K562 (cell line): Measurements from ENCODE around the gene DEK. TPM values are rescaled to one million over a fixed set of nuclear protein-coding genes. Genes with fewer than 3 reads are reported as not detected.

Experiments
- ATAC-seq: fragments of 200-7000 bp; cut with Tn5 transposase; 3 replicates; pipeline ENCODE4 v1.9.1; 2020; ENCODE audit warnings: moderate library complexity
- BruUV-seq: library from RNA; stranded (reverse); fragments of 400-500 nt; replicated peaks from 2 replicates; lab custom pipeline; 2021; lab: Mats Ljungman, UMichigan
- CTCF ChIA-PET: fragments of 300-600 bp; formaldehyde crosslinking; extraction: SDS; loops from one replicate; lab custom pipeline; 2021; ENCODE audit warnings: low intra/inter-chr PET ratio; lab: Yijun Ruan, JAX
- POLR2A ChIA-PET: fragments of 300-600, 350-650 bp; sonication (Branson Sonifier 250); formaldehyde crosslinking; extraction: SDS; loops from one replicate; lab custom pipeline; 2021; ENCODE audit warnings: antibody characterized with exemption, inconsistent platforms; lab: Yijun Ruan, JAX
- DNase-seq, 4 experiments: peaks; one replicate each; pipeline versions ENCODE4 v3.0.0 to v3.0.0-alpha.2; 2011 to 2018; ENCODE audit warnings: low spot score in 3 of 4, mixed read lengths in 3 of 4; ENCODE audit errors: extremely low read depth in 1 of 4
- FAIRE-seq: peaks from 2 replicates; lab custom pipeline; 2011; peaks lifted over from hg19 to GRCh38; lab: Jason Lieb, UNC
- H2AFZ ChIP-seq: 2 replicates; pipeline ENCODE4 v1.6.0; 2011; ENCODE audit warnings: low read depth, low read length, control low read depth, inconsistent platforms
- H3K27ac ChIP-seq: fragments of 200-600 bp; 3 replicates; pipeline ENCODE4 v1.8.0; 2011; ENCODE audit warnings: low read depth, mild to moderate bottlenecking, control low read depth, inconsistent platforms, low read length, moderate library complexity, mixed read lengths; ENCODE audit errors: extremely low read depth
- H3K27me3 ChIP-seq, 2 experiments: fragments of 300-600 bp in 1 of 2; 2 replicates in 1 of 2; 3 replicates in 1 of 2; pipeline versions ENCODE4 v1.6.0 to v1.8.0; 2011; ENCODE audit warnings: inconsistent platforms in 2 of 2, low read length in 2 of 2, mild to moderate bottlenecking in 1 of 2, mixed read lengths in 1 of 2, moderate library complexity in 1 of 2; ENCODE audit not compliant: control insufficient read depth in 2 of 2, insufficient read depth in 2 of 2
- H3K36me3 ChIP-seq: fragments of 300-600 bp; 3 replicates; pipeline ENCODE4 v1.8.0; 2011; ENCODE audit warnings: mild to moderate bottlenecking, low read length, inconsistent platforms; ENCODE audit not compliant: control insufficient read depth, insufficient read depth
- H3K4me1 ChIP-seq, 2 experiments: fragments of 200-600 bp in 1 of 2; replicated peaks in 1 of 2; 2 replicates in 1 of 2; 3 replicates in 1 of 2; pipeline versions ENCODE4 v1.5.1 to v1.8.0; 2011; ENCODE audit warnings: inconsistent platforms in 2 of 2, low read length in 2 of 2, mild to moderate bottlenecking in 1 of 2, mixed read lengths in 1 of 2, moderate library complexity in 1 of 2; ENCODE audit not compliant: control insufficient read depth in 2 of 2, insufficient read depth in 2 of 2
- H3K4me2 ChIP-seq: 2 replicates; pipeline ENCODE4 v1.6.1; 2011; ENCODE audit warnings: low read length, control low read depth, inconsistent platforms, mixed read lengths; ENCODE audit not compliant: insufficient read depth
- H3K4me3 ChIP-seq: fragments of 200-600 bp; sonication (generic), shearing (Covaris generic); 2 replicates; pipeline ENCODE4 v1.5.1; 2016; ENCODE audit warnings: control low read depth, inconsistent platforms
- H3K79me2 ChIP-seq: fragments of 200-600 bp; 3 replicates; pipeline ENCODE4 v1.8.0; 2011; ENCODE audit warnings: low read length, inconsistent platforms; ENCODE audit not compliant: control insufficient read depth, insufficient read depth
- H3K9ac ChIP-seq, 2 experiments: 2 replicates each; pipeline versions ENCODE4 v1.6.0 to v1.6.1; 2011; ENCODE audit warnings: low read depth in 2 of 2, low read length in 2 of 2, control low read depth in 1 of 2, inconsistent platforms in 1 of 2, mild to moderate bottlenecking in 1 of 2, mixed read lengths in 1 of 2; ENCODE audit not compliant: insufficient read depth in 1 of 2
- H3K9me1 ChIP-seq: one replicate; pipeline ENCODE4 v1.6.0; 2011; ENCODE audit warnings: inconsistent platforms, mild to moderate bottlenecking, low read length, moderate library complexity; ENCODE audit not compliant: control insufficient read depth, insufficient read depth
- H3K9me3 ChIP-seq: replicated peaks from 2 replicates; pipeline ENCODE4 v1.5.1; 2011; ENCODE audit warnings: low read depth, low read length, inconsistent platforms; ENCODE audit not compliant: control insufficient read depth, insufficient read depth
- H4K20me1 ChIP-seq: replicated peaks from 2 replicates; pipeline ENCODE4 v1.6.1; 2011; ENCODE audit warnings: low read length, inconsistent platforms, mixed read lengths; ENCODE audit not compliant: control insufficient read depth, insufficient read depth
- ATF1 ChIP-seq, 2 experiments: fragments of 450-650 bp in 1 of 2; IDR thresholded peaks; 2 replicates each; pipeline ENCODE4 v1.6.1; 2016; ENCODE audit warnings: missing compliant biosample characterization in 1 of 2, missing genetic modification characterization in 1 of 2
- BACH1 ChIP-seq: fragments of 200-800 bp; sonication (Bioruptor generic); IDR thresholded peaks from 2 replicates; pipeline ENCODE4 v1.6.1; 2016; ENCODE audit warnings: missing genetic modification characterization, missing compliant biosample characterization
- C11orf30 ChIP-seq: fragments of 450-650 bp; IDR thresholded peaks from 2 replicates; pipeline ENCODE4 v1.6.1; 2016; ENCODE audit warnings: low read depth, mild to moderate bottlenecking
- CBX1 ChIP-seq: sonication (generic); IDR thresholded peaks from 2 replicates; pipeline ENCODE4 v1.6.1; 2016; ENCODE audit warnings: antibody characterized with exemption, low read depth, mild to moderate bottlenecking
- DIDO1 ChIP-seq: fragments of 450-650 bp; IDR thresholded peaks from 2 replicates; pipeline ENCODE4 v1.6.1; 2016; ENCODE audit warnings: low read depth, missing biosample characterization, missing genetic modification characterization
- GTF2A2 ChIP-seq: IDR thresholded peaks from 2 replicates; pipeline ENCODE4 v1.6.1; 2016; ENCODE audit warnings: mild to moderate bottlenecking, missing genetic modification characterization, missing compliant biosample characterization
- MAFK ChIP-seq: IDR thresholded peaks from 2 replicates; pipeline ENCODE4 v1.6.1; 2011; ENCODE audit warnings: low read length, improper control_type of control experiment
- NFE2L1 ChIP-seq: fragments of 450-650 bp; IDR thresholded peaks from 2 replicates; pipeline ENCODE4 v1.6.1; 2016; ENCODE audit warnings: missing genetic modification characterization, low read depth, mild to moderate bottlenecking, missing compliant biosample characterization, moderate library complexity, borderline replicate concordance
- PATZ1 ChIP-seq: fragments of 250-450 bp; sonication (Bioruptor Pico); IDR thresholded peaks from 2 replicates; pipeline ENCODE4 v1.5.0; 2020; ENCODE audit warnings: mild to moderate bottlenecking, borderline replicate concordance
- PCBP1 ChIP-seq: fragments of 200-400 bp; formaldehyde crosslinking; IDR thresholded peaks from 2 replicates; pipeline ENCODE4 v1.6.1; 2018; ENCODE audit warnings: mild to moderate bottlenecking, low read depth, low read length; ENCODE audit not compliant: poor library complexity, severe bottlenecking
- ZNF143 ChIP-seq: sonication (generic); formaldehyde crosslinking; IDR thresholded peaks from 2 replicates; pipeline ENCODE4 v1.9.0; 2022; ENCODE audit warnings: mild to moderate bottlenecking, missing genetic modification reagents
- ZNF316 ChIP-seq: fragments of 450-650 bp; IDR thresholded peaks from 2 replicates; pipeline ENCODE4 v1.6.1; 2016
- ZSCAN32 ChIP-seq: fragments of 450-650 bp; formaldehyde crosslinking; IDR thresholded peaks from 2 replicates; pipeline ENCODE4 v1.4.0; 2020; ENCODE audit warnings: mild to moderate bottlenecking, moderate library complexity
- WGBS: fragments of 100-300 bp; shearing (Covaris generic); methylation state at CpG from one replicate; pipeline ENCODE4 v1.1.6; 2016; ENCODE audit warnings: low coverage, mixed read lengths; ENCODE audit not compliant: insufficient coverage; ENCODE audit errors: missing lambda C conversion rate; 5-methylcytosine and 5-hydroxymethylcytosine counted together
- in situ Hi-C: fragments of 300-500 bp; cut with MboI; formaldehyde crosslinking; loops from 4 replicates; pipeline ENCODE4 v1.15.0; 2018; ENCODE audit warnings: inconsistent platforms, mixed read lengths
- intact Hi-C: fragments of 100-400 bp; cut with micrococcal nuclease; formaldehyde crosslinking; loops from 2 replicates; pipeline ENCODE4 v1.14.2; 2022
- polyA plus RNA-seq, 8 experiments: library from polyadenylated mRNA; depleted of rRNA in 4 of 8; stranded (reverse) in 5 of 8; unstranded in 3 of 8; fragments of >200 nt; fragmentation: Nextera tagmentation in 2 of 8; fragmentation: Illumina TruSeq in 1 of 8; extraction: Ambion mirVana in 2 of 8; extraction: Trizol in 1 of 8; gene quantifications; 2 replicates each; pipeline versions ENCODE4 v1.2.1 to v1.2.3, GENCODE V29; 2011 to 2014; ENCODE audit warnings: inconsistent platforms in 1 of 8, missing spikeins in 1 of 8
- total RNA-seq, 7 experiments: library from RNA; depleted of rRNA in 6 of 7; stranded (reverse); fragments of >200 nt in 6 of 7; fragmentation: Illumina TruSeq in 2 of 7; extraction: Trizol in 2 of 7; gene quantifications; 2 replicates each; pipeline versions ENCODE4 v1.2.1 to v1.2.3, GENCODE V29; 2011 to 2021; ENCODE audit warnings: low replicate concordance in 1 of 7
- TF ChIP-seq, protein P1 (sequence below): sonication (generic); formaldehyde crosslinking; IDR thresholded peaks from 2 replicates; pipeline ENCODE4 v1.8.1; 2022; ENCODE audit warnings: missing genetic modification reagents
- TF ChIP-seq, protein P2 (sequence below), 2 experiments: fragments of 150-350 bp in 1 of 2; IDR thresholded peaks; 2 replicates each; pipeline ENCODE4 v1.6.1; 2012 to 2016; ENCODE audit warnings: low read depth in 2 of 2, low read length in 2 of 2, mild to moderate bottlenecking in 1 of 2, moderate library complexity in 1 of 2

Gene DEK
- total and polyA plus RNA-seq, 9 of the 15 experiments (the other 6 are each of a cell fraction or from before 2014, with no cell fraction given) = 82.3 to 338 (median 184) TPM

- BruUV-seq = no TSS peak
- TF ChIP-seq, protein P1, sequence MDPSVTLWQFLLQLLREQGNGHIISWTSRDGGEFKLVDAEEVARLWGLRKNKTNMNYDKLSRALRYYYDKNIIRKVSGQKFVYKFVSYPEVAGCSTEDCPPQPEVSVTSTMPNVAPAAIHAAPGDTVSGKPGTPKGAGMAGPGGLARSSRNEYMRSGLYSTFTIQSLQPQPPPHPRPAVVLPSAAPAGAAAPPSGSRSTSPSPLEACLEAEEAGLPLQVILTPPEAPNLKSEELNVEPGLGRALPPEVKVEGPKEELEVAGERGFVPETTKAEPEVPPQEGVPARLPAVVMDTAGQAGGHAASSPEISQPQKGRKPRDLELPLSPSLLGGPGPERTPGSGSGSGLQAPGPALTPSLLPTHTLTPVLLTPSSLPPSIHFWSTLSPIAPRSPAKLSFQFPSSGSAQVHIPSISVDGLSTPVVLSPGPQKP (CRISPR knock-in tag) = no peak
- TF ChIP-seq DIDO1 (tag) = no peak
- TF ChIP-seq, protein P2, sequence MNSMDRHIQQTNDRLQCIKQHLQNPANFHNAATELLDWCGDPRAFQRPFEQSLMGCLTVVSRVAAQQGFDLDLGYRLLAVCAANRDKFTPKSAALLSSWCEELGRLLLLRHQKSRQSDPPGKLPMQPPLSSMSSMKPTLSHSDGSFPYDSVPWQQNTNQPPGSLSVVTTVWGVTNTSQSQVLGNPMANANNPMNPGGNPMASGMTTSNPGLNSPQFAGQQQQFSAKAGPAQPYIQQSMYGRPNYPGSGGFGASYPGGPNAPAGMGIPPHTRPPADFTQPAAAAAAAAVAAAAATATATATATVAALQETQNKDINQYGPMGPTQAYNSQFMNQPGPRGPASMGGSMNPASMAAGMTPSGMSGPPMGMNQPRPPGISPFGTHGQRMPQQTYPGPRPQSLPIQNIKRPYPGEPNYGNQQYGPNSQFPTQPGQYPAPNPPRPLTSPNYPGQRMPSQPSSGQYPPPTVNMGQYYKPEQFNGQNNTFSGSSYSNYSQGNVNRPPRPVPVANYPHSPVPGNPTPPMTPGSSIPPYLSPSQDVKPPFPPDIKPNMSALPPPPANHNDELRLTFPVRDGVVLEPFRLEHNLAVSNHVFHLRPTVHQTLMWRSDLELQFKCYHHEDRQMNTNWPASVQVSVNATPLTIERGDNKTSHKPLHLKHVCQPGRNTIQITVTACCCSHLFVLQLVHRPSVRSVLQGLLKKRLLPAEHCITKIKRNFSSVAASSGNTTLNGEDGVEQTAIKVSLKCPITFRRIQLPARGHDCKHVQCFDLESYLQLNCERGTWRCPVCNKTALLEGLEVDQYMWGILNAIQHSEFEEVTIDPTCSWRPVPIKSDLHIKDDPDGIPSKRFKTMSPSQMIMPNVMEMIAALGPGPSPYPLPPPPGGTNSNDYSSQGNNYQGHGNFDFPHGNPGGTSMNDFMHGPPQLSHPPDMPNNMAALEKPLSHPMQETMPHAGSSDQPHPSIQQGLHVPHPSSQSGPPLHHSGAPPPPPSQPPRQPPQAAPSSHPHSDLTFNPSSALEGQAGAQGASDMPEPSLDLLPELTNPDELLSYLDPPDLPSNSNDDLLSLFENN (IDR thresholded peaks at IDR 0.05; ENCODE audit: low read depth in 2 of 2, low read length in 2 of 2) = no peak
- no peak for TF ChIP-seq CBX1
- peak; percentile 60 for TF ChIP-seq C11orf30
- TF ChIP-seq NFE2L1 (tag) = 0 out of 2 replicates have a peak, but pooled peaks have one; percentile 5
- peak; percentile 59; the same call in 1 of the 2 replicates for TF ChIP-seq MAFK
- peak; percentile 46; the same call in 1 of the 2 replicates for TF ChIP-seq ZNF316
- no peak for TF ChIP-seq GTF2A2 (tag)
- TF ChIP-seq BACH1 (tag) = peak; percentile 37; the same call in 1 of the 2 replicates
- TF ChIP-seq ZSCAN32 (CRISPR knock-in tag) = peak; percentile 57; the same call in 1 of the 2 replicates
- no peak for TF ChIP-seq PCBP1
- no peak for TF ChIP-seq ZNF143
- no peak for TF ChIP-seq ATF1 (CRISPR knock-in tag; IDR thresholded peaks at IDR 0.05)
- TF ChIP-seq ATF1 (tag; IDR thresholded peaks at IDR 0.05) = peak; percentile 47
- TF ChIP-seq PATZ1 (CRISPR knock-in tag) = no peak
These were observed 29.0 kb upstream of the DEK start for GRCh38 chr6:18293076-18293904.

More at GRCh38 chr6:18293076-18293904, 29.0 kb upstream of the DEK start:
- Histone ChIP-seq H3K9ac (no peak overlapping the region), H3K36me3 (no peaks in the 10 kb centered on the region), H3K4me1 (no peaks in the 10 kb centered on the region), H2AFZ (no peak overlapping the region), H3K79me2 (no peaks in the 10 kb centered on the region), H3K9me1 (no peaks in the 10 kb centered on the region), H3K27me3 (peaks cover 26 to 48% of the 10 kb centered on the region in 2 experiments), H3K4me2 (no peak overlapping the region), H3K9me3 (no peaks in the 10 kb centered on the region), H3K27ac (no peak overlapping the region), H4K20me1 (no peaks in the 10 kb centered on the region), H3K4me3 (no peak overlapping the region)
- under 1% methylated on average over 6 of the region's 6 CpGs for WGBS
- no peak for FAIRE-seq
- in situ Hi-C loops = no loop called here
- ATAC-seq = peak; percentile 65
- ChIA-PET POLR2A (interaction anchor here (1.0 to 1.8 kb wide), 2 partner anchors 9 to 19 kb away, joined by 4 read pairs; no protein-coding TSS in a partner anchor), CTCF (no interaction called here)
- intact Hi-C loops = no loop called here
- DNase-seq = no peak
